Stomach (tissue), 4 donors: Measurements from ENCODE around the gene DPP8.

Source experiments
- CTCF ChIP-seq, 7 experiments: fragments of 450-650 bp in 4 of 7; fragments of 200-600 bp in 3 of 7; sonication (generic) in 3 of 7; IDR thresholded peaks; one replicate each; pipeline ENCODE4 v1.5.1; 2016 to 2019; ENCODE audit warnings: antibody characterized with exemption in 7 of 7, control low read depth in 2 of 7, mild to moderate bottlenecking in 1 of 7
- POLR2AphosphoS5 ChIP-seq, 3 donors: sonication (generic); formaldehyde crosslinking; IDR thresholded peaks; one replicate each; pipeline ENCODE4 v1.6.1; 2016; ENCODE audit warnings: antibody characterized with exemption in 3 of 3

- no peak for TF ChIP-seq CTCF (IDR thresholded peaks at IDR 0.05)
- no peak for TF ChIP-seq POLR2AphosphoS5 (IDR thresholded peaks at IDR 0.05)
Measured at GRCh38 chr15:65450556-65450955, 66.9 kb downstream of the DPP8 start.
